ENCODE data around the gene USP12.

DNA sequence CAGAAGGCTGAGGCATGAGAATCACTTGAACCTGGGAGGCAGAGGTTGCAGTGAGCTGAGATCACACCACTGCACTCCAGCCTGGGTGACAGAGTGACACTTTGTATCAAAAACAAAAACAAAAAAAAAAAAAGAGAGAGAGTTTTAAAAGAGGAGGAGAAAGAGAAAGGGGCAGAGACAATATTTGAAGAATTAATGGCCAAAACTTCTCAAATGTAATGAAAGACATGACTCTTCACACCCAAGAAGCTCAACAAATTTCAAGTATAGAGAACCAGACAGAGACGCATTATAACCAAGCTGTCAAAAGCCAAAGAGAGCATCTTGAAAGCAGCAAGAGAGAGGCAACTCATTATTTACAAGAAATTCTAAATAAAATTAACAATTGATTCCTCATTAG is 36.9 kb upstream of the USP12 start:
- TF ChIP-seq, protein P1, sequence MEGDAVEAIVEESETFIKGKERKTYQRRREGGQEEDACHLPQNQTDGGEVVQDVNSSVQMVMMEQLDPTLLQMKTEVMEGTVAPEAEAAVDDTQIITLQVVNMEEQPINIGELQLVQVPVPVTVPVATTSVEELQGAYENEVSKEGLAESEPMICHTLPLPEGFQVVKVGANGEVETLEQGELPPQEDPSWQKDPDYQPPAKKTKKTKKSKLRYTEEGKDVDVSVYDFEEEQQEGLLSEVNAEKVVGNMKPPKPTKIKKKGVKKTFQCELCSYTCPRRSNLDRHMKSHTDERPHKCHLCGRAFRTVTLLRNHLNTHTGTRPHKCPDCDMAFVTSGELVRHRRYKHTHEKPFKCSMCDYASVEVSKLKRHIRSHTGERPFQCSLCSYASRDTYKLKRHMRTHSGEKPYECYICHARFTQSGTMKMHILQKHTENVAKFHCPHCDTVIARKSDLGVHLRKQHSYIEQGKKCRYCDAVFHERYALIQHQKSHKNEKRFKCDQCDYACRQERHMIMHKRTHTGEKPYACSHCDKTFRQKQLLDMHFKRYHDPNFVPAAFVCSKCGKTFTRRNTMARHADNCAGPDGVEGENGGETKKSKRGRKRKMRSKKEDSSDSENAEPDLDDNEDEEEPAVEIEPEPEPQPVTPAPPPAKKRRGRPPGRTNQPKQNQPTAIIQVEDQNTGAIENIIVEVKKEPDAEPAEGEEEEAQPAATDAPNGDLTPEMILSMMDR (IDR thresholded peaks at IDR 0.05), result no peak
- TF ChIP-seq POLR2A (IDR thresholded peaks at IDR 0.05), result no peak
- no peak for TF ChIP-seq POLR2AphosphoS5 (IDR thresholded peaks at IDR 0.05)

Measured in prostate gland (tissue), 2 donors.